ENCODE measurements around the gene MRPL10.

- peak; percentile 77 to 90 (median 89) for TF ChIP-seq CTCF (IDR thresholded peaks at IDR 0.05 in 2 of 3, conservative IDR thresholded peaks at IDR 0.05 in 1 of 3; ENCODE audit: borderline replicate concordance in 1 of 3, insufficient read depth in 1 of 3, low read depth in 2 of 3, low read length in 2 of 3)
- no peak for TF ChIP-seq POLR2AphosphoS5 (IDR thresholded peaks at IDR 0.05; ENCODE audit: low read depth, low read length)
- TF ChIP-seq SP1 (IDR thresholded peaks at IDR 0.05; ENCODE audit: low read depth), result no peak
- TF ChIP-seq EZH2 (IDR thresholded peaks at IDR 0.05), result no peak
- TF ChIP-seq EZH2phosphoT487 (IDR thresholded peaks at IDR 0.05; ENCODE audit: borderline replicate concordance), result no peak
- no peak for TF ChIP-seq ZFX (IDR thresholded peaks at IDR 0.05)
- TF ChIP-seq REST (IDR thresholded peaks at IDR 0.05; ENCODE audit: low read depth), result no peak
- TF ChIP-seq FOSL1 (IDR thresholded peaks at IDR 0.05; ENCODE audit: low read depth), result no peak
- TF ChIP-seq MAX (IDR thresholded peaks at IDR 0.05), result no peak
Observed at GRCh38 chr17:47802341-47803022, 28.9 kb downstream of the MRPL10 start.

Measured in HCT116 (cell line).